Measurements from ENCODE around the gene CYTL1.
A peak's percentile ranks its signal among the peaks of the same experiment; 100 is the strongest.

The CYTL1 gene

DNA sequence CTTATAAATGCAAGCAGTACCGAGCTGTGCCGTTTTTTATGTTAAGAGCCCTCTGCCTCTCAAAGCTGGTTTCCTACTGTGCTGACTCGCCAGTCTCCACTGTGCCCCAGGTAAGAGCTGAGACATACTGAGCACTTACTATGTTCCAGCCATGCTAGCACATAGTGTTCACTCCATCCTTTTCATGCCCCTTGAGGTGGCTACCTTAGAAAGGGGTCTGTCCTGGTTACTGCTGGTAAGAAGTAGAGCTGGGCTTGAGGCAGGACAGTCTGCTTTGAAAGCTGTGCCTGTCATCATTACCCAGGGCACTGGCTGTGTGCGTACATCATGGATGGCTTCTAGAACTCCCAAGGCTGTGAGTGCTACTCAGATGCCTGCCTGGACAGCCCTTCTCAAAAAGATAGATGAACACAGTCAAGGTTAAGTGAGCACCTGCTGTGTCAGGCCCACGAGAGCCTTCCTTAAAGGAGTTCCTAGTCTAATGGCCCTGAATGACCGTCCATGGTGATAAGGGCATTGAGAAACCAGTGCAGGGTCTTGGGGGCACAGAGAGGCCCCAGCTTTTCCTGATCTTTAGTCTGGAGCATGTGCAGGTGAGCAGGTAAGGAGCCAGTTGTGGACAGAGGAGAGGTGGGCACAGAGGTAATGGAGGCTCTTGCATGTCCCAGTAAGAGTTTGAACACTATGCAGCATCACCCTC lies 33.6 kb upstream of the CYTL1 start:
- H3K4me3 Mint-ChIP-seq, result peak overlapping the region; percentile 85
- peaks cover 8% of the 10 kb centered on the region for H3K4me1 Mint-ChIP-seq
- no peak for DNase-seq
- H3K27me3 Mint-ChIP-seq (ENCODE audit: low read depth, poor library complexity), result peaks cover 50% of the 10 kb centered on the region
- no peaks in the 10 kb centered on the region for H3K9me3 Mint-ChIP-seq
- no peak overlapping the region for H3K27ac Mint-ChIP-seq
- no peaks in the 10 kb centered on the region for H3K36me3 Mint-ChIP-seq (ENCODE audit: low read depth)
- TF ChIP-seq, protein P1, sequence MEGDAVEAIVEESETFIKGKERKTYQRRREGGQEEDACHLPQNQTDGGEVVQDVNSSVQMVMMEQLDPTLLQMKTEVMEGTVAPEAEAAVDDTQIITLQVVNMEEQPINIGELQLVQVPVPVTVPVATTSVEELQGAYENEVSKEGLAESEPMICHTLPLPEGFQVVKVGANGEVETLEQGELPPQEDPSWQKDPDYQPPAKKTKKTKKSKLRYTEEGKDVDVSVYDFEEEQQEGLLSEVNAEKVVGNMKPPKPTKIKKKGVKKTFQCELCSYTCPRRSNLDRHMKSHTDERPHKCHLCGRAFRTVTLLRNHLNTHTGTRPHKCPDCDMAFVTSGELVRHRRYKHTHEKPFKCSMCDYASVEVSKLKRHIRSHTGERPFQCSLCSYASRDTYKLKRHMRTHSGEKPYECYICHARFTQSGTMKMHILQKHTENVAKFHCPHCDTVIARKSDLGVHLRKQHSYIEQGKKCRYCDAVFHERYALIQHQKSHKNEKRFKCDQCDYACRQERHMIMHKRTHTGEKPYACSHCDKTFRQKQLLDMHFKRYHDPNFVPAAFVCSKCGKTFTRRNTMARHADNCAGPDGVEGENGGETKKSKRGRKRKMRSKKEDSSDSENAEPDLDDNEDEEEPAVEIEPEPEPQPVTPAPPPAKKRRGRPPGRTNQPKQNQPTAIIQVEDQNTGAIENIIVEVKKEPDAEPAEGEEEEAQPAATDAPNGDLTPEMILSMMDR (IDR thresholded peaks at IDR 0.05), result no peak

DNA sequence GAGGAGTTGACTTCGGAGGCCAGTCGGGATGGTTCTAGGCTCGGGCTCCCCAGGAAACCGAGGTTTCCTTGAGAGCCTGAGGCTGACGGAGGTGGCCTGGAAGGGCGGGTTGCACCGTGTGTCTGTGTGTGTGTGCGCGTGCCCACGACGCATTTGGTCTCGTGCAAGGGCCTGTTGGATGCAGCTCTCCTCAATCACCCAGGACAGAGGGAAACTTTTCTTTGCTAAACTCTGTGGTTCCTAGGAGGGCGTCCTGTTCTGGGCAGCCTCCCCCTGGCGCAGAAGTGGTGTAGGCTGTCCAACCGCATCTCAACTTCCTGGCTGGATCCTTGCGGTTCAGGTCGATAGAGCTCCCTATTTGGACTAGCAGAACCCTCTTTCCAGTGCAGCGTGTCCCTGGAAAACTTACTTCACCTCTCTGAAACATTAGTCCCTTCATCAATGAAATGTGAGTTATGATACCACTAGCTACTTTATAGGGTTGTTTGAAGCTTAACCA lies 33.0 kb upstream of the CYTL1 start:
- DNase-seq, result no peak
- Mint-ChIP-seq H3K9me3 (no peaks in the 10 kb centered on the region), H3K4me3 (peak overlapping the region; percentile 85), H3K27me3 (ENCODE audit: low read depth, poor library complexity) (peaks cover 56% of the 10 kb centered on the region), H3K36me3 (ENCODE audit: low read depth) (no peaks in the 10 kb centered on the region), H3K27ac (no peak overlapping the region), H3K4me1 (peaks cover 8% of the 10 kb centered on the region)
- TF ChIP-seq, protein P1 (IDR thresholded peaks at IDR 0.05), result no peak

DNA sequence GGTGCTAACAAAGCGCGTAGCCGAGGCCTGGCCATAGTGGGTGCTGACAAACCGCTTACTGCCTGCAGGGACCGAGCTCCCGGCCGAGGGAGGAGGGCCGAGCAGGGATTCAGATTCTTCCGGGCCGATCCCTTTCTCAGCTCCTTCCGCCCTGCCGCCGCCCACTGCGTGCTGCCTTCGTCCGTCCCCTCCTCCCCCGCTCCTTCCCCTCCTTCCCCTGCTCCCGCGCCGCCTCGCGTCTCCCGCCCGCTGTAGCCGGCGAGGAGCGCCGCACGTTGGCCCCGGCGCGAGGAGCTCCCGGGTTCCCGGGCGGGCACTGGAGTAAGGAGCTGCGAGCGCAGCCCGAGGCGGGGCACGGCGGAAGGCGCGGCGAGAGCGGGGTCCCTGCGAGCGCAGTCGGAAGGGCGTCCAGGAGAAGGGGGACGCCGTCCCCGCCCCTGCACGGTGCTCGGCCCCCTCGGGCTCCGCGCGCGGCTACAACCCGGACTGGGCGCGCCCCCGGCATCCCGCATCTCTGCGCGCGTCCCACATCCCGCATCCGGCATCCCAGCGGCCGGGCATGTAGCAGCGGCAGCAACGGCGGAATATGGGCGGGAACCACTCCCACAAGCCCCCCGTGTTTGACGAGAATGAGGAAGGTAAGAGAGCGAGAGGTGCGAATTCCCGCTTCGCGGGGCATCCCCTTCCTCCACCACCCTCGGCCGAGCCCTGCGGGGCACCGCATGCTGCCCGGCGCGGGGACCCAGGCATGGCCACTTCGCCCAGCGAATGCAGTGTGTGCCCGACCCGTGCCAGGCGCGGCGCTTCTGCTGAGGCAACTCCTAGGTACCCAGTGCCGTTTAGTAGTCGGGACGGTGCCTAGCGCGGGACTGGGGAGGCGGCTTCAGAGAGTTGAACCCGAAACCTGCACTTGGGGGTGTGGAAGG lies 32.3 kb upstream of the CYTL1 start, which contains the start of gene STK32B:
STK32B (plus strand) TSS at position 203 of the 926 bp plus-strand sequence.
- DNase-seq, result peak; percentile 77
- H3K4me1 Mint-ChIP-seq, result peaks cover 8% of the 10 kb centered on the region

DNA sequence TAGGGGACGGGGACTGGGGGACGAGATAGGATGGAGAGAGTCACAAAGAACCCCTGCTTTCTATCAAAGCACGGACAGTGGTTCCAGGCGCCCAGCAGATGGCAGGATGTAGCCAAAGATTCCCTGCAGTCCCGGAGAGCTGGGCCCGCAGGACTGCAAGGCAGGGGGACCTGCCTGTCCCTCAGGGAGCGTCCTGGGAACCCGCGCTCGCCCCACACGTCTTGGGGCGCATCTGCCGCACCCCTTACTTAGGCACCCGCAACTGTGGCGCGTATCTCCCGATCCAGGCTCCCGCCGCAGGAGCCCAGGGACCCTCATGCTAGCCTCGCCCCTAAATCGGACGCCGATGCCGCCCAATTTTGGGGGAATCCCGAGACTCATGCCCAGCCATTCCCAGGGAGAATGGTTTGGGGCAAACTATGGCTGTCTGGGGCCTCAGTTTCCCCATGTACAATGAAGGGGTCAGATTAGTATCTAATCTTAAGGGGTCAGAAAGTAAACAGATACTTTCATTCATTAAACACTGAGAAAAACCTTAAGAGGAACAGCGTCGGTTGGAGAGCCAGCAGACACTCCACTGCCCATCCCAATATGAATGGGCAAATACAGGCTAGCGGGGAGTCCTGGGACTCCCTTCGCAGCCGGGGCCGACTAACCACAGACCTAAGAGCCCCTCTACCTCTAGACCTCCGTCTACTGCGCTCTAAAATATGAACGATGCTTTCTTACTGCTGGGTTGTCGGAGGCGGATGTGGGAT lies 31.4 kb upstream of the CYTL1 start:
- Mint-ChIP-seq H3K4me1 (peaks cover 8% of the 10 kb centered on the region), H3K27me3 (ENCODE audit: low read depth, poor library complexity) (peaks cover 64% of the 10 kb centered on the region), H3K9me3 (peaks cover 8% of the 10 kb centered on the region), H3K27ac (no peak overlapping the region), H3K36me3 (ENCODE audit: low read depth) (no peaks in the 10 kb centered on the region), H3K4me3 (peak overlapping the region; percentile 85)
- TF ChIP-seq, protein P1 (IDR thresholded peaks at IDR 0.05), result peak; percentile 57
- DNase-seq, result peak; percentile 76

More for the DNA sequence above, 32.3 kb upstream of the CYTL1 start, which contains the start of gene STK32B:
- TF ChIP-seq, protein P1 (IDR thresholded peaks at IDR 0.05), result no peak
- no peak within 1 kb of the TSS for H3K27ac Mint-ChIP-seq
- H3K9me3 Mint-ChIP-seq, result no peaks in the 10 kb centered on the region
- no peaks in the 10 kb centered on the region for H3K36me3 Mint-ChIP-seq (ENCODE audit: low read depth)
- H3K27me3 Mint-ChIP-seq (ENCODE audit: low read depth, poor library complexity), result peaks cover 61% of the 10 kb centered on the region
- H3K4me3 Mint-ChIP-seq, result peak within 1 kb of the TSS; percentile 85

DNA sequence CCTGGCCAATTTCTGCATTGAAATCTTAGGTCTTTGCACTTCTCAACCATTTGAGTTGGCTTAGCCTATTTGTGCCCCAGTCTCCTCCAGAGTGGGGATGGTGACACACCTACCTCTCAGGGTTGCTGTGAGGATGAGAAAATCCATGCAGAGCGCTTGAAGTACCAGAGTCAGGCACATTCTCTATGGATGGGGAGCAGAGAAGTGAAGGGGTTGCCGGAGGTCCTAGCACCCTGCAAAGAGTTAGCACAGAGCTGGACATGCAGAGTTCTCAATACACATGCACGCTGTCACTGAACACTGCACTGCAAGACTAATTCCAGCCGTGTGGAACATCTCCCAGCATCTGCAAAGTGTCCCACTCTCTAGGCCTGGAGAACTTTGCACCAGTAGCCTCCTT lies 29.5 kb upstream of the CYTL1 start:
- Mint-ChIP-seq H3K36me3 (ENCODE audit: low read depth) (no peaks in the 10 kb centered on the region), H3K27ac (no peak overlapping the region), H3K27me3 (ENCODE audit: low read depth, poor library complexity) (peaks cover 52% of the 10 kb centered on the region), H3K4me3 (no peak overlapping the region), H3K9me3 (peaks cover 13% of the 10 kb centered on the region), H3K4me1 (peaks cover 8% of the 10 kb centered on the region)
- TF ChIP-seq, protein P1 (IDR thresholded peaks at IDR 0.05), result no peak
- no peak for DNase-seq
